ENCODE data around the gene POLR1H. TPM values are rescaled to one million over a fixed set of nuclear protein-coding genes. Genes with fewer than 3 reads are reported as not detected.
"Not testable (repeated sequence)": the region's sequence is repeated elsewhere in the genome, so short reads cannot be mapped to it uniquely, and the experiment has no call there.

The POLR1H gene
- total RNA-seq: 10 to 100 TPM; 33.2 to 38.4 TPM

GRCh38 chr6:30061092-30061857 lies at the start of gene POLR1H:
Gene POLR1H (plus strand): TSS chr6:30061265. CDS start chr6:30061525, 260 bp downstream.
- Histone ChIP-seq H3K27ac (peak within 1 kb of the TSS; percentile 83), H3K9me3 (no peaks in the 10 kb centered on the region), H3K4me3 (peak within 1 kb of the TSS; percentile 66), H3K9ac (ENCODE audit: low read depth in 2 of 2, low read length in 2 of 2) (peak within 1 kb of the TSS; percentile 84 to 94), H3K4me1 (peaks cover 7% of the 10 kb centered on the region), H3K27me3 (no peaks in the 10 kb centered on the region), H3K36me3 (no peaks in the 10 kb centered on the region)
- intact Hi-C loops (cut with DNase I): no loop called here
- peak; percentile 97 for DNase-seq
- TF ChIP-seq CTCF (IDR thresholded peaks at IDR 0.05): no peak

- H3K9ac ChIP-seq (ENCODE audit: low read depth in 2 of 2, low read length in 2 of 2): no peak overlapping the region
- no peaks in the 10 kb centered on the region for H3K36me3 ChIP-seq
- intact Hi-C loops (cut with DNase I): loop anchor here (10.0 kb wide), 1 partner anchor 309 kb away; no protein-coding TSS in a partner anchor
- H3K4me1 ChIP-seq: no peaks in the 10 kb centered on the region
- H3K27ac ChIP-seq: no peak overlapping the region
- H3K4me3 ChIP-seq: no peak overlapping the region
- TF ChIP-seq CTCF (IDR thresholded peaks at IDR 0.05): peak; percentile 90
- DNase-seq: no peak
- no peaks in the 10 kb centered on the region for H3K27me3 ChIP-seq
- H3K9me3 ChIP-seq: no peaks in the 10 kb centered on the region
Measured at GRCh38 chr6:30013291-30013922, 47.7 kb upstream of the POLR1H start.

GRCh38 chr6:30019819-30020218 lies 41.2 kb upstream of the POLR1H start:
- Histone ChIP-seq H3K4me1 (no peaks in the 10 kb centered on the region), H3K4me3 (no peak overlapping the region), H3K27ac (no peak overlapping the region), H3K9ac (ENCODE audit: low read depth in 2 of 2, low read length in 2 of 2) (no peak overlapping the region), H3K36me3 (no peaks in the 10 kb centered on the region), H3K27me3 (no peaks in the 10 kb centered on the region), H3K9me3 (no peaks in the 10 kb centered on the region)
- intact Hi-C loops (cut with DNase I): loop anchor here (10.0 kb wide), 1 partner anchor 315 kb away; no protein-coding TSS in a partner anchor
- DNase-seq: no peak
- no peak for TF ChIP-seq CTCF (IDR thresholded peaks at IDR 0.05)

GRCh38 chr6:30020626-30021025 lies 40.4 kb upstream of the POLR1H start:
- DNase-seq: no peak
- no peak overlapping the region for H3K4me3 ChIP-seq
- no peak overlapping the region for H3K9ac ChIP-seq (ENCODE audit: low read depth in 2 of 2, low read length in 2 of 2)
- H3K36me3 ChIP-seq: no peaks in the 10 kb centered on the region
- H3K9me3 ChIP-seq: no peaks in the 10 kb centered on the region
- H3K27ac ChIP-seq: no peak overlapping the region
- intact Hi-C loops (cut with DNase I): no loop called here
- H3K27me3 ChIP-seq: no peaks in the 10 kb centered on the region
- H3K4me1 ChIP-seq: no peaks in the 10 kb centered on the region
- TF ChIP-seq CTCF (IDR thresholded peaks at IDR 0.05): no peak

- H3K27ac ChIP-seq: no peak overlapping the region
- H3K9me3 ChIP-seq: no peaks in the 10 kb centered on the region
- H3K27me3 ChIP-seq: no peaks in the 10 kb centered on the region
- no peak overlapping the region for H3K4me3 ChIP-seq
- no peak overlapping the region for H3K9ac ChIP-seq (ENCODE audit: low read depth in 2 of 2, low read length in 2 of 2)
- intact Hi-C loops (cut with DNase I): no loop called here
- no peaks in the 10 kb centered on the region for H3K36me3 ChIP-seq
- DNase-seq: no peak
- TF ChIP-seq CTCF (IDR thresholded peaks at IDR 0.05): no peak
- no peaks in the 10 kb centered on the region for H3K4me1 ChIP-seq
Measured at GRCh38 chr6:30022189-30022588, 38.9 kb upstream of the POLR1H start.

GRCh38 chr6:30022712-30023111 lies 38.4 kb upstream of the POLR1H start:
- H3K4me3 ChIP-seq; H3K36me3 ChIP-seq; H3K27ac ChIP-seq; H3K4me1 ChIP-seq; H3K9me3 ChIP-seq; H3K9ac ChIP-seq (ENCODE audit: low read depth in 2 of 2, low read length in 2 of 2); intact Hi-C loops (cut with DNase I); DNase-seq; H3K27me3 ChIP-seq: not testable (repeated sequence)
